NCI-H1092 treated with DMSO at 0.1 percent for 48 hours (cell line): ENCODE measurements around the gene INPP5E.

Source experiments
- DNase-seq: peaks from one replicate; lab custom pipeline; 2025; lab: John Stamatoyannopoulos, UW

The INPP5E gene

GRCh38 chr9:136439481-136440408 is at the start of gene INPP5E:
TSS of gene INPP5E (minus strand) at chr9:136439845. CDS start at chr9:136439419, 426 bp downstream.
- DNase-seq, result peak; percentile 22

GRCh38 chr9:136488247-136489214 is 48.9 kb upstream of the INPP5E start:
- DNase-seq, result peak; percentile 22

GRCh38 chr9:136487672-136488071 is 48.0 kb upstream of the INPP5E start:
- DNase-seq, result no peak

- DNase-seq, result no peak
Measured at GRCh38 chr9:136486823-136487620, 47.4 kb upstream of the INPP5E start.

- no peak for DNase-seq
Measured at GRCh38 chr9:136486131-136486530, 46.5 kb upstream of the INPP5E start.

- DNase-seq, result peak; percentile 46
Measured at GRCh38 chr9:136485049-136486045, 45.7 kb upstream of the INPP5E start.

GRCh38 chr9:136484153-136485048 is 44.8 kb upstream of the INPP5E start:
- DNase-seq, result no peak

- DNase-seq, result peak; percentile 95
Measured at GRCh38 chr9:136483589-136484152, 44.0 kb upstream of the INPP5E start.

GRCh38 chr9:136482793-136483588 is 43.3 kb upstream of the INPP5E start, which contains the start of gene SEC16A:
TSS of gene SEC16A (minus strand) at chr9:136483040. CDS start at chr9:136477615, 5,425 bp downstream.
- peak; percentile 98 for DNase-seq

- DNase-seq, result no peak
Measured at GRCh38 chr9:136482046-136482792, 42.6 kb upstream of the INPP5E start.

- DNase-seq, result no peak
Measured at GRCh38 chr9:136481558-136481957, 41.9 kb upstream of the INPP5E start.

GRCh38 chr9:136476369-136477150 is 36.9 kb upstream of the INPP5E start:
- DNase-seq, result no peak

- DNase-seq, result no peak
Measured at GRCh38 chr9:136474974-136475865, 35.6 kb upstream of the INPP5E start.

- no peak for DNase-seq
Measured at GRCh38 chr9:136474021-136474640, 34.5 kb upstream of the INPP5E start.

GRCh38 chr9:136473354-136473721 is 33.7 kb upstream of the INPP5E start:
- DNase-seq, result no peak
